HG03565 (cell line): ENCODE data around the gene ZNF423.

ENCODE experiments used
- ATAC-seq: cut with Tn5 transposase; IDR thresholded peaks from one replicate; pipeline ENCODE4 v1.9.1; 2021; ENCODE audit warnings: mild to moderate bottlenecking, moderate library complexity; ENCODE audit not compliant: unreplicated experiment

The ZNF423 gene

DNA sequence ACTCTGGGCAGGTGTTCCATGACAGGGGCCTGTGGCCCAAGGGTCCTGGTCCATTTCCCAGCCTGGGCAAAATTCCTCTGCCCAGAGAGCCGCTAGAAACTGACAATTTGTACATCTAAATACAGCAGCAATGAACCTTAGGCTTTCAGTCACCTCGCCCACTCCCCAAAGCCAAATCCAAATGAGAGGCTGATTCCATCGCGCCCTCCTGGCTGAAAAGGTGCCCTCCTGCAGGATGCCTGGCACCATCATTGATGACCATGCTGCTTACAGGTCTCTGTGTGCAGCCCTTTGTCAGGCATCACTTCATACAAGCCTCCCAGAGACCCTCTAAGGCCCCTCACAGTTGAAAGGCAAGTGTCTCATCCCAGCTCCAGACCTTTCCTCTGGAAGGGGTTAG is 367.6 kb downstream of the ZNF423 start:
- ATAC-seq: no peak

GRCh38 chr16:49487746-49488145 is 368.2 kb downstream of the ZNF423 start:
- no peak for ATAC-seq

GRCh38 chr16:49486400-49486799 is 369.5 kb downstream of the ZNF423 start:
- ATAC-seq: no peak

DNA sequence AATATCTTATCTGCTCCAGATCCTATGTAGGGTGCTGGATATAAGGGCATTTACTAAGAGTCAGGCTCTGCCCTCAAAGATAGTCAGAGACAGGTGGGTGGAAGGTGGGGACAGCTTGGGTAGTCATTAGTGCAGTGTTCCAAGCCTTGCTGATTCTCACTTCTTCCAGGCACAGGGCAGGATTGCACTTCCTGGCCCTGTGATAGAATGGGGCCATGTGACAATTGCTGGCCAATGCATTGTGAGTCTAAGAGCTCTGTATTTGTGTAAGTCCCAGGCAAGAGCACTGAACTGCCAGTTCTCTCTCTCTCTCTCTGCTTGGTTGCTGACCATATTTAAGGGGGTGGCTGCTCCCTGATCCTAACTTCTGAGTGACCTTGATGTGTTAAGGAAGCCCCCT is 370.2 kb downstream of the ZNF423 start:
- ATAC-seq: no peak

GRCh38 chr16:49484936-49485335 is 371.0 kb downstream of the ZNF423 start:
- no peak for ATAC-seq

DNA sequence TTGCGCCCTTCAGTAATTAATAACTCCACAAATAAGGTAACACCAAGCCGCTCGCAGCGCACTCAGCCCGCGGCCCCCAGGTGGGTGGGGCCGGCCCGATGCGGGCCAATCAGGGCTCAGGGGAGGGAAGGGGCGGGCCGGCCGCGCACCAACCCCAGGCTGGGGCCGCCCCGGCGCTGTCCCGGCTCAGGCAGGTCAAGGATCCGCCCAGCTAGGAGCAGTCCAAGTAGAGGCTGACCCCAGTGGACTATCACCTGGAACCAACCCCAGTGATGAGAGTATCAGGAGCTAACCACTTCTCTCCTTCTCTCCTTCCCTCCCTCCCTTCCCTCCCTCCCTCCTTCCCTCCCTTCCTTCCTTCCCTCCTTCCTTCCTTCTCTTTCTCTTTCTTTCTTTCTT is 371.5 kb downstream of the ZNF423 start:
- ATAC-seq: no peak

- no peak for ATAC-seq
Observed at GRCh38 chr16:49483651-49484450, 372.1 kb downstream of the ZNF423 start.

DNA sequence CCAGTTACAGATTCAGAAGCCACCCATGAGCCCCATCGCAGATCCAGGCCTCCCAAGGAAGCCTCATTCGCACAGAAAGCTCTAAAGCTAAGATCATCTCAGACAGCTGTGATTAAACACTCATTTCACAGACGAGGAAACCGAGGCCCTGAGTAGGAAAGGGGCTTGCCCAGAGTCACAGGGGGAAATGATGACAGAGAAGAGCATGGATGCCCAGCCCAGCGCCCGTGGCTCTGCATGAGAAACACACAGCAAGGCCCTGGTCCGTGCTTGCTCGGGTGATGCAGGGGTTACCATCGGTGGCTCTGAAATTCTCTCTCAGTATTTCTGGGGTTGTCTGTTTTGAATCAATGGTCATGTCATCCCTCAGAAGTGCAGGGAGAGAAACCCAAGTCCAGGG is 372.7 kb downstream of the ZNF423 start:
- no peak for ATAC-seq

DNA sequence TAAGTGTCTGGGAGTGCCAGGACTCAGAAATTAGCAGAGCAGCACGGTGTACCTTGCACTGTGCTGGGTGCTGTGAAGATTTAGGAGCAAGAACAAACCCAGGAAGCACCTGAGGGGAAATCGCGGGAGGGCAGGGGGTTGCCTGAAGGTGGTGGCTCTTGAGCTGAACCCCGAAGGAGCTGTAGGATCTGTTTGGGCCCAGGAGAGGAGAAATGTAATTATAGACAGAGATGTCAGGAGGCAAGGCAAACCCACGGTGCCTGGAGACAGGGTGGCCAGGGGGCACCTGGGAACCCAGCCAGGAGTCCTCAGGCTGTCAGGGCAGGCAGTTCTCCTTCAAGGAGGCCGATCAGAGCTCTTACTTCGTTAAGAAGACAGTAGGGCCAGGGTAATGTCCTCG is 373.2 kb downstream of the ZNF423 start:
- no peak for ATAC-seq

GRCh38 chr16:49478616-49479015 is 377.3 kb downstream of the ZNF423 start:
- no peak for ATAC-seq

GRCh38 chr16:49478107-49478506 is 377.8 kb downstream of the ZNF423 start:
- no peak for ATAC-seq

DNA sequence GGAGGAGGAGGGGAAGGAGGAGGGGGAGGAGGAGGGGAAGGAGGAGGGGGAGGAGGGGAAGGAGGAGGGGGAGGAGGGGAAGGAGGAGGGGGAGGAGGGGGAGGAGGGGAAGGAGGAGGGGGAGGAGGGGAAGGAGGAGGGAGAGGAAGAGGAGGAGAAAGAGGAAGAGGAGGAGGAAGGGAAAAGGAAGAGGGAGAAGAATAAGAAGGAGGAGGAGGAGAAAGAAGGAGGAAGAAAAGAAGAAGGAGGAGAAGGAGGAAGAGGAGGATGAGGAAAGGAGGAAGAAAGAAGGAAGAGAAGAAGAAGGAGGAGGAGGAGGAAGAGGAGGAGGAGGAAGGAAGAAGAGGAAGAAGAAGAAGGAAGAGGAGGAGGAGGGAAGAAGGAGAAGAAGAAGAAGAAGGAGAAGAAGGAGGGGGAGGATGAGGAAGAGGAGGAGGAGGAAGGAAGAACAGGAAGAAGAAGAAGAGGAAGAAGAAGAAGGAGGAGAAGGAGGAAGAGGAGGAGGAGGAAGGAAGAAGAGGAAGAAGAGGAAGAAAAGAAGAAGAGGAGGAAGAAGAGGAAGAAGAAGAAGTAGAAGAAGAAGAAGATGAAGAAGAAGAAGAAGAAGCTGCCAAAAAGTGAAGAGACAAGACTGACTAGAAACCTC is 378.5 kb downstream of the ZNF423 start:
- no peak for ATAC-seq

DNA sequence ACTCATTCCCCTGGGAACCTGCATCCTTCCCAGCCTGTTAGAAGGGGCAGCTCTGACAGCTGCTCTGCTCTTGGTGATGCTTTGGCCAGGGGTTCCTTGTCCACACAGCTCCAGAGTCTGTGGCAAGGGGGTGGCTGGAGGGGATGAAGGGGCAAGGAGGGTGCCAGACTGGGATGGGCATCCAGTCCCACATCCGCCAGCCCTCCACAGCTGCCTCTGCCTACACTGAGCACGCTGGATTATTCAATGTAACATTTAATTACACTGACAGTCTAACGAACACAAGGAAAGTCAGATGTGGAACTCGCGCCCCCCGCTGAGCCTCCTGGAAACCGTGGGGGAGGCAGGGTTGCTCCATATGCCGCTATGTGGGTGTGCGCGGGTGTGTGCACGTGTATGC is 381.2 kb downstream of the ZNF423 start:
- no peak for ATAC-seq

- no peak for ATAC-seq
Observed at GRCh38 chr16:49473773-49474172, 382.1 kb downstream of the ZNF423 start.

- no peak for ATAC-seq
Observed at GRCh38 chr16:49473131-49473530, 382.8 kb downstream of the ZNF423 start.

- ATAC-seq: no peak
Observed at GRCh38 chr16:49472598-49472997, 383.3 kb downstream of the ZNF423 start.

- no peak for ATAC-seq
Observed at GRCh38 chr16:49471038-49471727, 384.7 kb downstream of the ZNF423 start.

DNA sequence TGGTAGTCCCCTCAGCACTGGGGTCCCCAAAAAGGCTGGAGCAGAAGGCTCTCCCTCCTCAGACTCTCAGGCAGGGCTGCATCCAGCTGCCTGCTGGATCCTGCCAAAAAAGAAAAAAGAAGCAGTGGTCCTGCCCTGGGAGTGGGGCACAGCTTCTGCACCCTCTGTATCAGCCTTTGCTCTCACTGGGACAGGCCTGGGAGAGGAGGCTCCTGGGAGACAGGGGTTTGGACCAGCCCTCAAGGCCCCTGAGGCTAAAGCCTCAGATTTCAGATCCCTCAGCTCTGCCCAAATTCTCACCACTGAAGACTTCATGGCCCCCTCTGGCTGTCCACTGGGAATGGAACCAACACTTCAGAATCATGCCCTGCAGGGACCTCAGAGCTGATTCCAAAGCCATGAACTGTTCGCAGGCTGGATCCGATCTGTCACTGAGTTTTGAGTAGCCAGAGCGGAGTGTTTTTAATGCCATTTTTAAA is 385.4 kb downstream of the ZNF423 start:
- ATAC-seq: no peak

- no peak for ATAC-seq
Observed at GRCh38 chr16:49469930-49470451, 385.9 kb downstream of the ZNF423 start.

DNA sequence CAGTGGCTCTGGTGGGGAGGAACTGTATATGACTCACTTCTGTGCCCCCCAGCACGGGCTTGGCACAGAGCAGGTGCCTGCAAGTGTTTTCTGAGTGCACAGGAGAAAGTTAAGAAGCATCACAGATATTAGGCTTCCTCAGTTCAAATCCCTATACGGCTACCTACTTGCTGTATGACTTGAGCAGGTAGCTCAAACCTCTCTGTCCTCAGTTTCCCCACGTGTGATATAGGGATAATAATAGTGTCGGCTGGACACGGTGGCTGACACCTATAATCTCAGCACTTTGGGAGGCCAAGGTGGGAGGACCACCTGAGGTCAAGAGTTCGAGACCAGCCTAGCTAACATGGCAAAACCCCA is 386.6 kb downstream of the ZNF423 start:
- no peak for ATAC-seq

- no peak for ATAC-seq
Observed at GRCh38 chr16:49468611-49469310, 387.2 kb downstream of the ZNF423 start.
